OCI-LY3 (cell line): ENCODE measurements around the gene CACNA1I.

ENCODE experiments used
- H2AFZ ChIP-seq: fragments of 200-600, 300-600 bp; shearing (Covaris generic); 2 replicates; pipeline ENCODE4 v1.6.0; 2014; ENCODE audit warnings: antibody characterized with exemption, low read depth, low read length
- H3K27ac ChIP-seq: fragments of 200-600, 300-600 bp; sonication (generic); 2 replicates; pipeline ENCODE4 v1.5.1; 2014; ENCODE audit warnings: mild to moderate bottlenecking, low read length, moderate library complexity, mixed read lengths
- H3K27me3 ChIP-seq: fragments of 200-600, 300-600 bp; sonication (generic); 2 replicates; pipeline ENCODE4 v1.6.1; 2014; ENCODE audit warnings: low read depth, low read length, mixed read lengths
- H3K36me3 ChIP-seq: fragments of 200-600, 300-600 bp; sonication (generic); replicated peaks from 2 replicates; pipeline ENCODE3; 2014; ENCODE audit warnings: low read depth, low read length, mixed read lengths
- H3K4me1 ChIP-seq: fragments of 300-600, 200-600 bp; sonication (generic); 2 replicates; pipeline ENCODE4 v1.6.1; 2014; ENCODE audit warnings: low read length, mixed read lengths
- H3K4me2 ChIP-seq: fragments of 200-600, 300-600 bp; sonication (generic); 2 replicates; pipeline ENCODE4 v1.6.1; 2014; ENCODE audit warnings: low read length, mixed read lengths
- H3K4me3 ChIP-seq: fragments of 300-600, 200-600 bp; sonication (generic); 2 replicates; pipeline ENCODE4 v1.5.1; 2014; ENCODE audit warnings: antibody characterized with exemption, mild to moderate bottlenecking, low read length, moderate library complexity
- H3K79me2 ChIP-seq: fragments of 300-600, 200-600 bp; shearing (Covaris generic); 2 replicates; pipeline ENCODE4 v1.6.1; 2014; ENCODE audit warnings: mild to moderate bottlenecking, low read length, mixed read lengths
- H3K9ac ChIP-seq: fragments of 300-600, 200-600 bp; shearing (Covaris generic); 2 replicates; pipeline ENCODE4 v1.6.0; 2014; ENCODE audit warnings: mild to moderate bottlenecking, low read length, moderate library complexity
- H3K9me3 ChIP-seq: fragments of 200-600, 300-600 bp; shearing (Covaris generic); 2 replicates; pipeline ENCODE4 v1.6.1; 2014; ENCODE audit warnings: low read length, mixed read lengths; ENCODE audit not compliant: insufficient read depth
- H4K20me1 ChIP-seq: fragments of 200-600, 300-600 bp; sonication (generic); 2 replicates; pipeline ENCODE4 v1.6.1; 2016; ENCODE audit warnings: low read length, mixed read lengths; ENCODE audit not compliant: insufficient read depth
- CTCF ChIP-seq: fragments of 200-600, 300-600 bp; sonication (generic); IDR thresholded peaks from 2 replicates; pipeline ENCODE4 v1.5.1; 2014; ENCODE audit warnings: antibody characterized with exemption, low read length, low read depth
- EZH2phosphoT487 ChIP-seq: fragments of 200-600 bp; shearing (Covaris generic); IDR thresholded peaks from 2 replicates; pipeline ENCODE4 v1.6.1; 2018; ENCODE audit warnings: antibody characterized with exemption, mixed run types, low read depth

CACNA1I gene

DNA sequence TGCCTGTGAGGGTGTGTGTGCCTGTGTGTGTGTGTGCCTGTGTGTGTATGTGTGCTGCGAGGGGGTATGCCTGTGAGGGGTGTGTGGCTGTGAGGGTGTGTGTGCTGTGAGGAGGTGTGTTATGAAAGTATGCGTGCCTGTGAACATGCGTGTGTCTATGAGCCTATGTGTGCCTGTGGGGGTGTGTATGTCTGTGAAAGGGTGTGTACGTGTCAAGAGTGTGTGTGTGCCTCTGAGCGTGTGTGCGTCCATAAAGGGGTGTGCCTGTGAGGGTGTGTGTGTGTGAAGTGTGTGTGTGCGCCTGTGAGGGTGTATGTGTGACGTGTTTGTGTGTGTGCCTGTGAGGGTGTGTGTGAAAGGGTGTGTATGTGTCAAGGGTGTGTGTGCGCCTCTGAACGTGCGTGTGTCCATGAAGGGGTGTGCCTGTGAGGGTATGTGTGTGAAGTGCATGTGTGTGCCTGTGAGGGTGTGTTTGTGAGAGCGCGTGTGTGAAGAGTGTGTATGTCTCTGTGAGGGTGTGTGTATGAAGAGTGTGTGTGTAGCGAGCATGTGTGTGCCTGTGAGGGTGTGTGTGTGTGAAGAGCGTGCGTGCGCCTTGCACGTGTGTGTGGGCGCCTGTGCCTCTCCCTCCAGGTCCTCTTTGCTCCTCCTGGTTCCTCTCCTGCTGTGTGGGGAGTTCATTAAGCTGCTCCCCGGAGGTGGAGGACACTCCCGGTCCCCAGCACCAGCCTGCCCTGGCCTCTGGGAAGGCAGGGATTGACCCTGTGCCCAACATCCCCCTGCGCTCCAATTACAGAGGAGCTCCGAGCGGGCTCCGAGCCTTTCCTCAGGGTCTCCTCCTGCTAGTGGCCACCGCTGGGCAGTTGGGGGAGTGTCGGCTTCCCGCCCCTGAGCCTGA is 53.3 kb downstream of the CACNA1I start:
- no peak for TF ChIP-seq CTCF
- no peak for TF ChIP-seq EZH2phosphoT487
- peaks cover 7% of the 10 kb centered on the region for H3K27me3 ChIP-seq
- H3K9me3 ChIP-seq = no peaks in the 10 kb centered on the region
- no peak overlapping the region for H3K27ac ChIP-seq
- no peak overlapping the region for H3K9ac ChIP-seq
- H4K20me1 ChIP-seq = no peaks in the 10 kb centered on the region
- H2AFZ ChIP-seq = no peak overlapping the region
- no peaks in the 10 kb centered on the region for H3K79me2 ChIP-seq
- no peaks in the 10 kb centered on the region for H3K4me1 ChIP-seq
- no peaks in the 10 kb centered on the region for H3K36me3 ChIP-seq
- no peak overlapping the region for H3K4me3 ChIP-seq
- no peak overlapping the region for H3K4me2 ChIP-seq

GRCh38 chr22:39624501-39624821 is 53.9 kb downstream of the CACNA1I start:
- no peak overlapping the region for H3K9ac ChIP-seq
- H4K20me1 ChIP-seq = no peaks in the 10 kb centered on the region
- no peaks in the 10 kb centered on the region for H3K9me3 ChIP-seq
- no peaks in the 10 kb centered on the region for H3K79me2 ChIP-seq
- H3K27me3 ChIP-seq = peaks cover 7% of the 10 kb centered on the region
- no peak overlapping the region for H3K4me3 ChIP-seq
- H3K27ac ChIP-seq = no peak overlapping the region
- H3K4me1 ChIP-seq = no peaks in the 10 kb centered on the region
- TF ChIP-seq CTCF (no peak), EZH2phosphoT487 (no peak)
- H3K36me3 ChIP-seq = no peaks in the 10 kb centered on the region
- no peak overlapping the region for H2AFZ ChIP-seq
- H3K4me2 ChIP-seq = no peak overlapping the region

DNA sequence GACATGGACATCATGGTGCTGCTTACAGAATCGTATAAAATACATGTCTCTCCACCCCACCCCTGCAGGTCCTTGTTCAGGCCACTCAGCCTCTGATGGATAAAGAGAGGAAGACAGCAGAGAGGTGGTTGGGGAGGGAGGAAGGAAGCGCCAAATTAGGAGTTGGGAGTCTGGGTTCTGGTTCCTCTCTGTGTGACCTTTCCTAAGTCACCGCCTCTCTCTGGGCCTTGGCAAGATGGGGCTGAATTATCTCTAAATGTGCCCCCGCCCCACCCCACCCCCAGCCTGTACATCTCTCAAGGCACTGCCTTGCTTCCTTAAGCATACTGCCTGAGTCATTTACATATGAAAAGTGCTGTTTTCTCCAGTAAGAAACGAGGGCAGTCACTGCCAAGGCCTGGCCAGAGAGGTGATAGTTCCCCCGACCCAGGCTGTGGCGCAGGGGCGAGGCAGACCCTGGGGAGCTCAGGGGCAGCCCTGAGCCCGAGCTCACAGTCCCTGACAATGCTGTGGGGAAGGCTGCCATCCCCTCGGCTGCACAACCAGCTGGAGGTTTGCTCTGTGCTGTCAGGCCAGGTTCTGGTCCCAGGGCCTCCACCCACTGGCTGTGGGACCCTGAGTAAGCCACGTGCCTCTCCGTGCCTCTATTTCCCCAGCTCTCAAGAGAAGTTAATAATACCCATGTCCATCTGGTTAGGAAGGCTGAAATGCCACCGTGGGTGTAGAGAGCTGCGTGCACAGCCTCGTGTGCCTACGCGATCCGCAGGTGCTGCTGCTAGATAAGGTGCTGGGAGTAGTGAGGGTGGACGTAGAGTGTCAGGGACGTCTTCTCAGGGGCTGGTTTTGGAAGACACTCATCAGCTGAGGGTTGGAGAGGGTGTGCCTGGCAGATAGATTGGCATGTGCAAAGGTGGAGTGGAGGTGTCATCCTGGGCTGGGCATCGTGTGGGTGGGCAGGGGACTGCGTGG is 55.3 kb downstream of the CACNA1I start:
- H4K20me1 ChIP-seq = no peaks in the 10 kb centered on the region
- no peaks in the 10 kb centered on the region for H3K79me2 ChIP-seq
- no peak overlapping the region for H3K4me3 ChIP-seq
- H3K9ac ChIP-seq = no peak overlapping the region
- no peak overlapping the region for H2AFZ ChIP-seq
- H3K27ac ChIP-seq = no peak overlapping the region
- TF ChIP-seq EZH2phosphoT487 (no peak), CTCF (no peak)
- H3K4me2 ChIP-seq = no peak overlapping the region
- peaks cover 7% of the 10 kb centered on the region for H3K27me3 ChIP-seq
- no peaks in the 10 kb centered on the region for H3K4me1 ChIP-seq
- H3K9me3 ChIP-seq = no peaks in the 10 kb centered on the region
- no peaks in the 10 kb centered on the region for H3K36me3 ChIP-seq

- no peaks in the 10 kb centered on the region for H3K4me1 ChIP-seq
- H3K9ac ChIP-seq = no peak overlapping the region
- H3K79me2 ChIP-seq = no peaks in the 10 kb centered on the region
- no peaks in the 10 kb centered on the region for H3K36me3 ChIP-seq
- H4K20me1 ChIP-seq = no peaks in the 10 kb centered on the region
- H2AFZ ChIP-seq = no peak overlapping the region
- no peak overlapping the region for H3K4me2 ChIP-seq
- H3K4me3 ChIP-seq = no peak overlapping the region
- peaks cover 7% of the 10 kb centered on the region for H3K27me3 ChIP-seq
- no peaks in the 10 kb centered on the region for H3K9me3 ChIP-seq
- no peak for TF ChIP-seq EZH2phosphoT487
- no peak for TF ChIP-seq CTCF
- no peak overlapping the region for H3K27ac ChIP-seq
Observed at GRCh38 chr22:39627208-39627607, 56.7 kb downstream of the CACNA1I start.
